CD4-positive, alpha-beta T cell treated with Interferon alpha-2 for 1 hour (primary cell): ENCODE results near the gene SLC22A15.

Experiments
- DNase-seq, 2 donors: peaks; one replicate each; pipeline ENCODE4 v3.0.0-alpha.2; 2020 to 2022

The SLC22A15 gene

GRCh38 chr1:116106646-116107045, 130.3 kb downstream of the SLC22A15 start:
- DNase-seq, result no peak

- DNase-seq, result no peak
These were observed 131.1 kb downstream of the SLC22A15 start for GRCh38 chr1:116107371-116107770.

- no peak for DNase-seq
These were observed 134.5 kb downstream of the SLC22A15 start, which contains the start of gene MAB21L3 for GRCh38 chr1:116110567-116111523. Gene MAB21L3 (plus strand): TSS chr1:116111399. CDS start chr1:116112616, 1,217 bp downstream.

- no peak for DNase-seq
These were observed 135.3 kb downstream of the SLC22A15 start for GRCh38 chr1:116111524-116112021.

GRCh38 chr1:116112388-116113140, 136.3 kb downstream of the SLC22A15 start:
- no peak for DNase-seq

GRCh38 chr1:116113615-116114014, 137.3 kb downstream of the SLC22A15 start:
- no peak for DNase-seq

GRCh38 chr1:116115476-116116439, 139.4 kb downstream of the SLC22A15 start:
- DNase-seq, result no peak

- no peak for DNase-seq
These were observed 142.2 kb downstream of the SLC22A15 start for GRCh38 chr1:116118471-116118870.
